A549 (cell line): ENCODE results near the gene ANKFY1.

ENCODE experiments used
- BHLHE40 ChIP-seq: IDR thresholded peaks from 2 replicates; pipeline ENCODE4 v1.6.1; 2012; ENCODE audit warnings: low read depth, low read length, inconsistent platforms
- CTCF ChIP-seq: fragments of >200 bp; sonication (Bioruptor Twin); formaldehyde crosslinking; IDR thresholded peaks from 3 replicates; pipeline ENCODE4 v1.5.1; 2016
- EP300 ChIP-seq, 2 experiments: fragments of >200 bp; sonication (Bioruptor Twin); formaldehyde crosslinking; IDR thresholded peaks; 2 replicates in 1 of 2; 3 replicates in 1 of 2; pipeline ENCODE4 v1.6.1; 2016 to 2017
- ESRRA ChIP-seq: fragments of 150-350 bp; IDR thresholded peaks from 2 replicates; pipeline ENCODE4 v1.6.1; 2014; ENCODE audit warnings: mild to moderate bottlenecking, low read length, borderline replicate concordance
- FOSB ChIP-seq: fragments of 250-450 bp; sonication (Bioruptor Pico); IDR thresholded peaks from 2 replicates; pipeline ENCODE4 v1.5.0; 2020; ENCODE audit warnings: mild to moderate bottlenecking, moderate library complexity
- HDAC2 ChIP-seq: fragments of 200-600 bp; sonication (generic); IDR thresholded peaks from 2 replicates; pipeline ENCODE4 v1.6.1; 2016
- HES2 ChIP-seq: fragments of >200 bp; sonication (Bioruptor Twin); formaldehyde crosslinking; IDR thresholded peaks from 2 replicates; pipeline ENCODE4 v1.6.1; 2016
- MAX ChIP-seq: IDR thresholded peaks from 2 replicates; pipeline ENCODE4 v1.6.1; 2012
- MAZ ChIP-seq: fragments of 150-350 bp; IDR thresholded peaks from 2 replicates; pipeline ENCODE4 v1.6.1; 2014; ENCODE audit warnings: antibody characterized with exemption, low read depth, low read length, borderline replicate concordance
- NFE2L2 ChIP-seq: fragments of 150-350 bp; conservative IDR thresholded peaks from 2 replicates; pipeline ENCODE4 v1.6.1; 2014; ENCODE audit warnings: low read length
- PBX3 ChIP-seq: IDR thresholded peaks from 2 replicates; pipeline ENCODE4 v1.6.1; 2012
- POLR2A ChIP-seq: IDR thresholded peaks from 2 replicates; pipeline ENCODE4 v1.6.1; 2012; ENCODE audit warnings: mild to moderate bottlenecking, low read length
- USF2 ChIP-seq: fragments of 450-650 bp; IDR thresholded peaks from 2 replicates; pipeline ENCODE4 v1.6.1; 2014; ENCODE audit warnings: antibody characterized with exemption
- TF ChIP-seq, protein P1 (sequence below): fragments of 150-350 bp; IDR thresholded peaks from 2 replicates; pipeline ENCODE4 v1.6.1; 2014; ENCODE audit warnings: low read depth, mild to moderate bottlenecking, low read length

DNA sequence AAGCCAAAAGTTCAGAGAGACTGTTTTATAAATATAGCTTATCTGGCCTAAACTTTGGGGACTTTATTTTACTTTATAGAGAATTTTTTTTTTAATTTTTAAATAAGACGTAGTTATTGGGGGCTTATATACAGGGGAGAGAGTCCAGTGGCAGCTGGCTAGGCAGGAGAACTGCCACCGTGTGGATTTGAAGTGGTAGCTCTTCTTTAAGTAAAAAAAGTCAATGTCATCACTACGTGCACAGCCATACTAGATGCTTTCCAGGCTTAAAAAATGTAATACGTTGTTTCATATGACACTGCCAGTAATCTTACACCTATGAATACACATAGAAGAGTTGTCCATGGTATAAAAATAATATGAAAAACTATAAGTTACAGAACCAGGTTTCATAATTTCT lies 31.9 kb upstream of the ANKFY1 start:
- TF ChIP-seq CTCF (no peak), HES2 (no peak), HDAC2 (no peak), USF2 (no peak), EP300 (IDR thresholded peaks at IDR 0.05) (no peak), PBX3 (no peak), ESRRA (no peak), POLR2A (no peak), MAX (no peak), NFE2L2 (no peak), BHLHE40 (no peak), MAZ (no peak), FOSB (no peak)
- TF ChIP-seq, protein P1, sequence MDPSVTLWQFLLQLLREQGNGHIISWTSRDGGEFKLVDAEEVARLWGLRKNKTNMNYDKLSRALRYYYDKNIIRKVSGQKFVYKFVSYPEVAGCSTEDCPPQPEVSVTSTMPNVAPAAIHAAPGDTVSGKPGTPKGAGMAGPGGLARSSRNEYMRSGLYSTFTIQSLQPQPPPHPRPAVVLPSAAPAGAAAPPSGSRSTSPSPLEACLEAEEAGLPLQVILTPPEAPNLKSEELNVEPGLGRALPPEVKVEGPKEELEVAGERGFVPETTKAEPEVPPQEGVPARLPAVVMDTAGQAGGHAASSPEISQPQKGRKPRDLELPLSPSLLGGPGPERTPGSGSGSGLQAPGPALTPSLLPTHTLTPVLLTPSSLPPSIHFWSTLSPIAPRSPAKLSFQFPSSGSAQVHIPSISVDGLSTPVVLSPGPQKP = no peak
